GM23338 (cell line): ENCODE data around the gene MYO1E.

ENCODE experiments used
- CREB1 ChIP-seq: fragments of 250-450 bp; sonication (Bioruptor Pico); IDR thresholded peaks from 2 replicates; pipeline ENCODE4 v1.5.0; 2020; ENCODE audit warnings: low read depth, mild to moderate bottlenecking, moderate library complexity
- EZH2 ChIP-seq: fragments of 200-600 bp; sonication (generic); IDR thresholded peaks from one replicate; pipeline ENCODE4 v1.8.0; 2017; ENCODE audit warnings: antibody characterized with exemption, mild to moderate bottlenecking, low read depth; ENCODE audit not compliant: unreplicated experiment
- POLR2AphosphoS5 ChIP-seq: IDR thresholded peaks from 2 replicates; pipeline ENCODE4 v1.6.1; 2016; ENCODE audit warnings: antibody characterized with exemption, low read depth
- TF ChIP-seq, protein P1 (sequence below), 2 experiments: fragments of 200-600 bp in 1 of 2; sonication (generic) in 1 of 2; conservative IDR thresholded peaks; 2 replicates each; pipeline versions ENCODE4 v1.5.1 to v1.6.1; 2016 to 2017; ENCODE audit warnings: antibody characterized with exemption in 2 of 2, low read depth in 2 of 2, mild to moderate bottlenecking in 2 of 2, moderate library complexity in 1 of 2

DNA sequence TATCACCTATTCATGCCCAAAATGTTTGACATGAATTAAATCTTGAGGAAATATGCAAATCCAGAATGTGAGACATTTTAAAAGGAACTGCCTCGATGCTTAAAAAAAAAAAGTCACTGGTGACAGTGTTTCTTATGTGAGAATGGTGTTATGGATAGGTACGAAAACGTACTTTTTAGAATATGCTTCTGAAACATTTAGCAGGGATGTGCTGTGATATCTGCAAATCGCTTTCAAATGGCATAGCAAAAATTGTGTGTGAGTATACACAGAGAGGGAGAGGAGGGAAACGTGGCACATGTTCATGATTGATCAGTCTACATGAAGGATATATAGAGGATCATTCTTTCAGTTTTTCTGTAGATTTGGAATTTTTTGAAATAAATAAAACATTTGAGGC, 251.7 kb downstream of the MYO1E start:
- TF ChIP-seq EZH2 (no peak), POLR2AphosphoS5 (no peak), CREB1 (no peak)
- TF ChIP-seq, protein P1, sequence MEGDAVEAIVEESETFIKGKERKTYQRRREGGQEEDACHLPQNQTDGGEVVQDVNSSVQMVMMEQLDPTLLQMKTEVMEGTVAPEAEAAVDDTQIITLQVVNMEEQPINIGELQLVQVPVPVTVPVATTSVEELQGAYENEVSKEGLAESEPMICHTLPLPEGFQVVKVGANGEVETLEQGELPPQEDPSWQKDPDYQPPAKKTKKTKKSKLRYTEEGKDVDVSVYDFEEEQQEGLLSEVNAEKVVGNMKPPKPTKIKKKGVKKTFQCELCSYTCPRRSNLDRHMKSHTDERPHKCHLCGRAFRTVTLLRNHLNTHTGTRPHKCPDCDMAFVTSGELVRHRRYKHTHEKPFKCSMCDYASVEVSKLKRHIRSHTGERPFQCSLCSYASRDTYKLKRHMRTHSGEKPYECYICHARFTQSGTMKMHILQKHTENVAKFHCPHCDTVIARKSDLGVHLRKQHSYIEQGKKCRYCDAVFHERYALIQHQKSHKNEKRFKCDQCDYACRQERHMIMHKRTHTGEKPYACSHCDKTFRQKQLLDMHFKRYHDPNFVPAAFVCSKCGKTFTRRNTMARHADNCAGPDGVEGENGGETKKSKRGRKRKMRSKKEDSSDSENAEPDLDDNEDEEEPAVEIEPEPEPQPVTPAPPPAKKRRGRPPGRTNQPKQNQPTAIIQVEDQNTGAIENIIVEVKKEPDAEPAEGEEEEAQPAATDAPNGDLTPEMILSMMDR (conservative IDR thresholded peaks at IDR 0.05; ENCODE audit: low read depth in 2 of 2): no peak
